ENCODE measurements around the gene FAM20A. TPM values are rescaled to one million over a fixed set of nuclear protein-coding genes. Genes with fewer than 3 reads are reported as not detected.
A peak's percentile ranks its signal among the peaks of the same experiment; 100 is the strongest.

The FAM20A gene
- total and polyA plus RNA-seq, 8 donors = 11.4 to 81.3 (median 17.0) TPM; not detected in 1

GRCh38 chr17:68505951-68506350 is 95.2 kb downstream of the FAM20A start:
- no peaks in the 10 kb centered on the region for H3K9me3 ChIP-seq
- no peaks in the 10 kb centered on the region for H3K27me3 ChIP-seq
- H3K36me3 ChIP-seq = no peaks in the 10 kb centered on the region
- TF ChIP-seq EP300 (IDR thresholded peaks at IDR 0.05) (no peak), CTCF (IDR thresholded peaks at IDR 0.05) (no peak), POLR2AphosphoS5 (IDR thresholded peaks at IDR 0.05) (no peak), POLR2A (IDR thresholded peaks at IDR 0.05) (no peak)
- peaks cover 0 to 15% (median under 1%) of the 10 kb centered on the region in 4 donors for H3K4me1 ChIP-seq
- H3K4me3 ChIP-seq = no peak overlapping the region
- WGBS, 5 donors = 93 to 100% (median 97%) methylated on average over 1 of the region's 1 CpG
- intact Hi-C loops (cut with DNase I; ENCODE audit: low total_unique reads) = no loop called here
- DNase-seq = no peak
- H3K27ac ChIP-seq = no peak overlapping the region

- Histone ChIP-seq H3K27ac (no peak overlapping the region), H3K36me3 (no peaks in the 10 kb centered on the region), H3K4me1 (peaks cover 5 to 24% (median 14%) of the 10 kb centered on the region in 4 donors), H3K27me3 (no peaks in the 10 kb centered on the region), H3K4me3 (no peak overlapping the region), H3K9me3 (no peaks in the 10 kb centered on the region)
- TF ChIP-seq CTCF (IDR thresholded peaks at IDR 0.05) (no peak), EP300 (IDR thresholded peaks at IDR 0.05) (no peak), POLR2AphosphoS5 (IDR thresholded peaks at IDR 0.05) (no peak), POLR2A (IDR thresholded peaks at IDR 0.05) (no peak)
- DNase-seq = no peak
- intact Hi-C loops (cut with DNase I; ENCODE audit: low total_unique reads) = no loop called here
- 73 to 93% (median 80%) methylated on average over 3 of the region's 3 CpGs for WGBS, 5 donors
Observed at GRCh38 chr17:68501074-68501473, 100.1 kb downstream of the FAM20A start.

GRCh38 chr17:68499587-68499986 is 101.6 kb downstream of the FAM20A start:
- no peak for DNase-seq
- TF ChIP-seq POLR2A (IDR thresholded peaks at IDR 0.05) (no peak), EP300 (IDR thresholded peaks at IDR 0.05) (no peak), CTCF (IDR thresholded peaks at IDR 0.05) (no peak), POLR2AphosphoS5 (IDR thresholded peaks at IDR 0.05) (no peak)
- WGBS, 5 donors = 91 to 94% (median 92%) methylated on average over 5 of the region's 5 CpGs
- H3K4me1 ChIP-seq = peaks cover 5 to 24% (median 14%) of the 10 kb centered on the region in 4 donors
- H3K27ac ChIP-seq = peak overlapping the region in 2 of 5 donors; percentile 84 to 88
- no peaks in the 10 kb centered on the region for H3K9me3 ChIP-seq
- H3K27me3 ChIP-seq = no peaks in the 10 kb centered on the region
- intact Hi-C loops (cut with DNase I; ENCODE audit: low total_unique reads) = no loop called here
- no peaks in the 10 kb centered on the region for H3K36me3 ChIP-seq
- H3K4me3 ChIP-seq = no peak overlapping the region

- TF ChIP-seq CTCF (IDR thresholded peaks at IDR 0.05) (no peak), POLR2AphosphoS5 (IDR thresholded peaks at IDR 0.05) (no peak), EP300 (IDR thresholded peaks at IDR 0.05) (no peak), POLR2A (IDR thresholded peaks at IDR 0.05) (no peak)
- peak overlapping the region in 4 of 5 donors; percentile 66 to 88 (median 76) for H3K27ac ChIP-seq
Observed at GRCh38 chr17:68498479-68499326, 102.5 kb downstream of the FAM20A start.

More at GRCh38 chr17:68498479-68499326, 102.5 kb downstream of the FAM20A start:
- peak in 1 of 2 donors; percentile 39 for DNase-seq
- Histone ChIP-seq H3K27me3 (no peaks in the 10 kb centered on the region), H3K4me3 (no peak overlapping the region), H3K9me3 (no peaks in the 10 kb centered on the region), H3K36me3 (no peaks in the 10 kb centered on the region), H3K4me1 (peaks cover 8 to 25% (median 14%) of the 10 kb centered on the region in 4 donors)
- intact Hi-C loops (cut with DNase I; ENCODE audit: low total_unique reads) = no loop called here
- 18 to 43% (median 28%) methylated on average over 7 of the region's 7 CpGs for WGBS, 5 donors
